Measurements from ENCODE around the gene FOXO3. TPM values are rescaled to one million over a fixed set of nuclear protein-coding genes. Genes with fewer than 3 reads are reported as not detected.

FOXO3 gene
- total and polyA plus RNA-seq, 2 donors (not counting 3 experiments of a cell fraction or from before 2014, with no cell fraction given): 14.4 to 16.9 TPM

DNA sequence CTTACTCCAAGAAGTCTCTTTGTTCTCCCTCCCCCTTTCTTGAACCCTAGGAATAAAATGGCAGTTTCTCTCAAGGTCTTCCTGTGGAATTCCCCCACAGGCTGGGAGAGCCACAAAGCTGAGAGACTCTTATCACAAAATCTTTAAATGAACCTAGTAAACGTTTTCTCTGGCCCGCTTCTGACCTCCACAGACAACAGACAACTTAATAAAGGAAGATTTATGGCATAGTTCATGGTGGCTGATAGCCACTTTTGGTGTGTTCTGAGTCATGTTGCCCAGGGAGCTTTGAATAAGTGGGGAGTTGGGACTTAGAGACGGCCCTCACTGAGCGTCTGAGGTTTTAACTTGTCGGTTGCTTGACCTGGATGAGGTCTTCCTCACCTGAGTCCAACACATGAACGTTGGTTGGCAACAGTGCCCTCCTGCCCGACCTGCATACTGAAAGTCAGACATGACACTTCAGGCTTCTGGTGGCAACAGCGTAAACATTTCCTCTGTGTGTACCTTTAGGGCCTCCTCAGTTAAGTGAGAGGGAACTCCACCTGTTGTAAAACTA lies 124.1 kb downstream of the FOXO3 start:
- ChIA-PET POLR2A (no interaction called here), CTCF (no interaction called here)
- DNase-seq (ENCODE audit: low read depth, low spot score): peak; percentile 33
- H3K4me1 ChIP-seq (ENCODE audit: control insufficient read depth, extremely low read depth, insufficient read depth, low read length): peaks cover 3% of the 10 kb centered on the region
- intact Hi-C loops (cut with micrococcal nuclease): no loop called here
- H3K27ac ChIP-seq (ENCODE audit: insufficient read depth, low read depth, low read length): no peak overlapping the region
- no TSS peak for BruUV-seq (replicated peaks)
- H4K20me1 ChIP-seq (replicated peaks; ENCODE audit: control insufficient read depth, extremely low read depth, insufficient read depth, low read length): no peaks in the 10 kb centered on the region
- H3K4me3 ChIP-seq (replicated peaks in 1 of 3; ENCODE audit: insufficient read depth in 1 of 3, low read depth in 1 of 3, low read length in 3 of 3): no peak overlapping the region
- no peaks in the 10 kb centered on the region for H3K9me3 ChIP-seq (replicated peaks; ENCODE audit: control insufficient read depth, insufficient read depth, low read length)
- dilution Hi-C loops (cut with MboI; ENCODE audit: extremely low pct_ligation_motif_present, low sequenced_read_pairs): no loop called here
- no peak overlapping the region for H3K4me2 ChIP-seq (ENCODE audit: insufficient read depth, low read length)
- no peaks in the 10 kb centered on the region for H3K36me3 ChIP-seq (ENCODE audit: control insufficient read depth in 2 of 2, extremely low read depth in 1 of 2, insufficient read depth in 2 of 2, low read length in 2 of 2)
- no peaks in the 10 kb centered on the region for H3K27me3 ChIP-seq (ENCODE audit: control insufficient read depth in 2 of 2, insufficient read depth in 2 of 2, low read length in 2 of 2)
- no peak overlapping the region for H2AFZ ChIP-seq (ENCODE audit: low read depth, low read length)
- no peak for FAIRE-seq
- H3K79me2 ChIP-seq (ENCODE audit: control insufficient read depth, insufficient read depth, low read length): no peaks in the 10 kb centered on the region
- no peaks in the 10 kb centered on the region for H3K9me1 ChIP-seq (replicated peaks; ENCODE audit: control insufficient read depth, extremely low read depth, insufficient read depth, low read length)
- TF ChIP-seq MYC (IDR thresholded peaks at IDR 0.05; ENCODE audit: low read depth, low read length) (no peak), POLR2AphosphoS5 (IDR thresholded peaks at IDR 0.05; ENCODE audit: insufficient read depth, low read depth, low read length) (no peak), FOS (IDR thresholded peaks at IDR 0.05; ENCODE audit: borderline replicate concordance, insufficient read depth, low read length) (no peak), EZH2 (IDR thresholded peaks at IDR 0.05; ENCODE audit: borderline replicate concordance, low read depth, low read length, severe bottlenecking) (no peak), JUN (IDR thresholded peaks at IDR 0.05; ENCODE audit: borderline replicate concordance, insufficient read depth, insufficient read length, low read depth) (no peak), GATA2 (IDR thresholded peaks at IDR 0.05; ENCODE audit: insufficient read depth, insufficient read length, low read depth, low read length) (no peak), MAX (IDR thresholded peaks at IDR 0.05; ENCODE audit: insufficient read depth, insufficient read length) (no peak), POLR2A (IDR thresholded peaks at IDR 0.05; ENCODE audit: low read depth, low read length) (no peak)
- TF ChIP-seq, protein P1, sequence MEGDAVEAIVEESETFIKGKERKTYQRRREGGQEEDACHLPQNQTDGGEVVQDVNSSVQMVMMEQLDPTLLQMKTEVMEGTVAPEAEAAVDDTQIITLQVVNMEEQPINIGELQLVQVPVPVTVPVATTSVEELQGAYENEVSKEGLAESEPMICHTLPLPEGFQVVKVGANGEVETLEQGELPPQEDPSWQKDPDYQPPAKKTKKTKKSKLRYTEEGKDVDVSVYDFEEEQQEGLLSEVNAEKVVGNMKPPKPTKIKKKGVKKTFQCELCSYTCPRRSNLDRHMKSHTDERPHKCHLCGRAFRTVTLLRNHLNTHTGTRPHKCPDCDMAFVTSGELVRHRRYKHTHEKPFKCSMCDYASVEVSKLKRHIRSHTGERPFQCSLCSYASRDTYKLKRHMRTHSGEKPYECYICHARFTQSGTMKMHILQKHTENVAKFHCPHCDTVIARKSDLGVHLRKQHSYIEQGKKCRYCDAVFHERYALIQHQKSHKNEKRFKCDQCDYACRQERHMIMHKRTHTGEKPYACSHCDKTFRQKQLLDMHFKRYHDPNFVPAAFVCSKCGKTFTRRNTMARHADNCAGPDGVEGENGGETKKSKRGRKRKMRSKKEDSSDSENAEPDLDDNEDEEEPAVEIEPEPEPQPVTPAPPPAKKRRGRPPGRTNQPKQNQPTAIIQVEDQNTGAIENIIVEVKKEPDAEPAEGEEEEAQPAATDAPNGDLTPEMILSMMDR (IDR thresholded peaks at IDR 0.05; ENCODE audit: extremely low read depth in 1 of 2, insufficient read depth in 1 of 2, low read depth in 1 of 2, low read length in 2 of 2): no peak
- no peak overlapping the region for H3K9ac ChIP-seq (replicated peaks; ENCODE audit: extremely low read depth, insufficient read depth, low read length)
